GM23338 (cell line): ENCODE measurements around the gene GNB1. TPM values are rescaled to one million over a fixed set of nuclear protein-coding genes. Genes with fewer than 3 reads are reported as not detected.

Experiments used
- ATAC-seq: fragments of 200-7000 bp; cut with Tn5 transposase; 3 replicates; pipeline ENCODE4 v1.9.1; 2020
- DNase-seq: peaks from one replicate; pipeline ENCODE4 v3.0.0-alpha.2; 2015; ENCODE audit warnings: low spot score
- H2AFZ ChIP-seq: fragments of 200-600 bp; sonication (generic); 2 replicates; pipeline ENCODE4 v1.8.0; 2016; ENCODE audit warnings: antibody characterized with exemption, mild to moderate bottlenecking, moderate library complexity
- H3F3A ChIP-seq: fragments of 200-600 bp; sonication (generic); replicated peaks from 2 replicates; pipeline ENCODE4 v1.8.0; 2017; ENCODE audit warnings: antibody characterized with exemption, mixed run types, low read depth
- H3K27ac ChIP-seq: fragments of 200-600 bp; sonication (generic); 2 replicates; pipeline ENCODE4 v1.6.1; 2016; ENCODE audit warnings: low read depth
- H3K27me3 ChIP-seq: fragments of 200-600 bp; sonication (generic); 2 replicates; pipeline ENCODE4 v1.8.0; 2016; ENCODE audit warnings: mild to moderate bottlenecking, mixed run types, moderate library complexity; ENCODE audit not compliant: insufficient read depth
- H3K36me3 ChIP-seq: fragments of 200-600 bp; sonication (generic); 2 replicates; pipeline ENCODE4 v1.8.0; 2016; ENCODE audit warnings: mild to moderate bottlenecking; ENCODE audit not compliant: insufficient read depth
- H3K4me1 ChIP-seq: fragments of 200-600 bp; sonication (generic); 2 replicates; pipeline ENCODE4 v1.8.0; 2016; ENCODE audit warnings: mild to moderate bottlenecking, moderate library complexity; ENCODE audit not compliant: insufficient read depth
- H3K4me2 ChIP-seq: fragments of 200-600 bp; sonication (generic); 2 replicates; pipeline ENCODE4 v1.7.1; 2017; ENCODE audit warnings: mixed run types
- H3K4me3 ChIP-seq: fragments of 200-600 bp; sonication (generic); 2 replicates; pipeline ENCODE4 v1.6.1; 2016; ENCODE audit warnings: mixed run types
- H3K79me2 ChIP-seq: fragments of 200-600 bp; sonication (generic); replicated peaks from 2 replicates; pipeline ENCODE4 v1.8.0; 2017; ENCODE audit warnings: mild to moderate bottlenecking; ENCODE audit not compliant: insufficient read depth
- H3K9me2 ChIP-seq: fragments of 200-600 bp; sonication (generic); 2 replicates; pipeline ENCODE4 v1.8.0; 2017; ENCODE audit not compliant: insufficient read depth
- H4K20me1 ChIP-seq: fragments of 200-600 bp; sonication (generic); replicated peaks from 2 replicates; pipeline ENCODE4 v1.8.0; 2017; ENCODE audit warnings: mild to moderate bottlenecking; ENCODE audit not compliant: insufficient read depth
- H3K27ac Mint-ChIP-seq: 2 replicates; pipeline ENCODE4 v1.8.0; 2020; ENCODE audit warnings: inconsistent platforms, mild to moderate bottlenecking, moderate library complexity, mixed read lengths
- H3K27me3 Mint-ChIP-seq: 3 replicates; pipeline ENCODE4 v1.8.0; 2022; ENCODE audit warnings: low read depth, mild to moderate bottlenecking, moderate library complexity, mixed read lengths, inconsistent platforms; ENCODE audit not compliant: insufficient read depth, poor library complexity
- H3K36me3 Mint-ChIP-seq: 3 replicates; pipeline ENCODE4 v1.8.0; 2021; ENCODE audit warnings: low read depth, mild to moderate bottlenecking, inconsistent platforms, moderate library complexity, mixed read lengths
- H3K4me1 Mint-ChIP-seq: 3 replicates; pipeline ENCODE4 v1.8.0; 2020; ENCODE audit warnings: mild to moderate bottlenecking, inconsistent platforms, mixed read lengths
- H3K4me3 Mint-ChIP-seq: 3 replicates; pipeline ENCODE4 v1.8.0; 2021; ENCODE audit warnings: moderate library complexity, mild to moderate bottlenecking, inconsistent platforms, mixed read lengths
- H3K9me3 Mint-ChIP-seq: 3 replicates; pipeline ENCODE4 v1.8.0; 2020; ENCODE audit warnings: moderate library complexity, mild to moderate bottlenecking, inconsistent platforms, mixed read lengths
- CREB1 ChIP-seq: fragments of 250-450 bp; sonication (Bioruptor Pico); IDR thresholded peaks from 2 replicates; pipeline ENCODE4 v1.5.0; 2020; ENCODE audit warnings: low read depth, mild to moderate bottlenecking, moderate library complexity
- EZH2 ChIP-seq: fragments of 200-600 bp; sonication (generic); IDR thresholded peaks from one replicate; pipeline ENCODE4 v1.8.0; 2017; ENCODE audit warnings: antibody characterized with exemption, mild to moderate bottlenecking, low read depth; ENCODE audit not compliant: unreplicated experiment
- EZH2phosphoT487 ChIP-seq: fragments of 200-600 bp; sonication (generic); IDR thresholded peaks from one replicate; pipeline ENCODE4 v1.8.1; 2018; ENCODE audit warnings: antibody characterized with exemption; ENCODE audit not compliant: unreplicated experiment
- JUNB ChIP-seq: IDR thresholded peaks from one replicate; pipeline ENCODE4 v1.6.1; 2016; ENCODE audit warnings: antibody characterized with exemption; ENCODE audit not compliant: unreplicated experiment
- NANOG ChIP-seq: IDR thresholded peaks from 2 replicates; pipeline ENCODE4 v1.6.1; 2016; ENCODE audit warnings: antibody characterized with exemption, borderline replicate concordance
- POLR2AphosphoS5 ChIP-seq: IDR thresholded peaks from 2 replicates; pipeline ENCODE4 v1.6.1; 2016; ENCODE audit warnings: antibody characterized with exemption, low read depth
- STAT1 ChIP-seq: IDR thresholded peaks from one replicate; pipeline ENCODE4 v1.6.1; 2016; ENCODE audit warnings: antibody characterized with exemption; ENCODE audit not compliant: unreplicated experiment
- ZNF114 ChIP-seq: fragments of 250-450 bp; sonication (Bioruptor Pico); IDR thresholded peaks from 2 replicates; pipeline ENCODE4 v1.5.0; 2020; ENCODE audit warnings: mild to moderate bottlenecking, moderate library complexity
- ZNF331 ChIP-seq: fragments of 250-450 bp; sonication (Bioruptor Pico); IDR thresholded peaks from 2 replicates; pipeline ENCODE4 v1.5.0; 2020; ENCODE audit warnings: low read depth, mild to moderate bottlenecking, moderate library complexity
- polyA plus RNA-seq: library from polyadenylated mRNA; unstranded; fragments of >200 nt; fragmentation: Nextera tagmentation; extraction: Ambion mirVana; gene quantifications from 2 replicates; pipeline ENCODE4 v1.2.1, GENCODE V29; 2016
- total RNA-seq: library from RNA; depleted of rRNA; stranded (reverse); fragments of >200 nt; shearing (Covaris generic); gene quantifications from 2 replicates; pipeline ENCODE4 v1.2.3, GENCODE V29; 2014
- TF ChIP-seq, protein P1 (sequence below): fragments of 250-450 bp; sonication (Bioruptor Pico); IDR thresholded peaks from 2 replicates; pipeline ENCODE4 v1.5.0; 2020; ENCODE audit warnings: mild to moderate bottlenecking, moderate library complexity
- TF ChIP-seq, protein P2 (sequence below): IDR thresholded peaks from one replicate; pipeline ENCODE4 v1.6.1; 2018; ENCODE audit warnings: antibody characterized with exemption; ENCODE audit not compliant: unreplicated experiment
- TF ChIP-seq, protein P3 (sequence below): IDR thresholded peaks from 2 replicates; pipeline ENCODE4 v1.6.1; 2016; ENCODE audit warnings: antibody characterized with exemption

GNB1 gene
- total and polyA plus RNA-seq, 2 experiments from 2014 or later, result 65.4 to 138 TPM

DNA sequence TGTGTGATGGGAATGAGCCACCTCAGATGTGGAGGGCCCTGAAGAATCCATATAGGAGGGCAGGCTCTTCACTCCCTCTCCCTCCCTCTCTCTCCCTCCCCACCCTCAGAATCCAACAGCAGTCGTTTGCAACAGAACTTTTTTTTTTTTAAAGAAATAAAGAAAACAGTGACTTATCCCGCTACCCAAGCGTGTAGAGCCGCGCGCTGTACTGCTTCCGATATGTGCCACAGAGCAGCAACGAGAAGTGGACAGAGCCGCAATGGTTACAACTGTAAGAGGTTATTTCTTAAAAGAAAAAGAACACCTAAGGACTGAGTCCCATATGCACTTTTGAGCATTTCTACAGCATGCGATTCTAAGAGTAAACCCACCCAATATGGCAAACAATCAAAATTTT, 105.2 kb downstream of the GNB1 start:
- TF ChIP-seq CREB1, result no peak
- TF ChIP-seq JUNB, result no peak
- TF ChIP-seq, protein P1, sequence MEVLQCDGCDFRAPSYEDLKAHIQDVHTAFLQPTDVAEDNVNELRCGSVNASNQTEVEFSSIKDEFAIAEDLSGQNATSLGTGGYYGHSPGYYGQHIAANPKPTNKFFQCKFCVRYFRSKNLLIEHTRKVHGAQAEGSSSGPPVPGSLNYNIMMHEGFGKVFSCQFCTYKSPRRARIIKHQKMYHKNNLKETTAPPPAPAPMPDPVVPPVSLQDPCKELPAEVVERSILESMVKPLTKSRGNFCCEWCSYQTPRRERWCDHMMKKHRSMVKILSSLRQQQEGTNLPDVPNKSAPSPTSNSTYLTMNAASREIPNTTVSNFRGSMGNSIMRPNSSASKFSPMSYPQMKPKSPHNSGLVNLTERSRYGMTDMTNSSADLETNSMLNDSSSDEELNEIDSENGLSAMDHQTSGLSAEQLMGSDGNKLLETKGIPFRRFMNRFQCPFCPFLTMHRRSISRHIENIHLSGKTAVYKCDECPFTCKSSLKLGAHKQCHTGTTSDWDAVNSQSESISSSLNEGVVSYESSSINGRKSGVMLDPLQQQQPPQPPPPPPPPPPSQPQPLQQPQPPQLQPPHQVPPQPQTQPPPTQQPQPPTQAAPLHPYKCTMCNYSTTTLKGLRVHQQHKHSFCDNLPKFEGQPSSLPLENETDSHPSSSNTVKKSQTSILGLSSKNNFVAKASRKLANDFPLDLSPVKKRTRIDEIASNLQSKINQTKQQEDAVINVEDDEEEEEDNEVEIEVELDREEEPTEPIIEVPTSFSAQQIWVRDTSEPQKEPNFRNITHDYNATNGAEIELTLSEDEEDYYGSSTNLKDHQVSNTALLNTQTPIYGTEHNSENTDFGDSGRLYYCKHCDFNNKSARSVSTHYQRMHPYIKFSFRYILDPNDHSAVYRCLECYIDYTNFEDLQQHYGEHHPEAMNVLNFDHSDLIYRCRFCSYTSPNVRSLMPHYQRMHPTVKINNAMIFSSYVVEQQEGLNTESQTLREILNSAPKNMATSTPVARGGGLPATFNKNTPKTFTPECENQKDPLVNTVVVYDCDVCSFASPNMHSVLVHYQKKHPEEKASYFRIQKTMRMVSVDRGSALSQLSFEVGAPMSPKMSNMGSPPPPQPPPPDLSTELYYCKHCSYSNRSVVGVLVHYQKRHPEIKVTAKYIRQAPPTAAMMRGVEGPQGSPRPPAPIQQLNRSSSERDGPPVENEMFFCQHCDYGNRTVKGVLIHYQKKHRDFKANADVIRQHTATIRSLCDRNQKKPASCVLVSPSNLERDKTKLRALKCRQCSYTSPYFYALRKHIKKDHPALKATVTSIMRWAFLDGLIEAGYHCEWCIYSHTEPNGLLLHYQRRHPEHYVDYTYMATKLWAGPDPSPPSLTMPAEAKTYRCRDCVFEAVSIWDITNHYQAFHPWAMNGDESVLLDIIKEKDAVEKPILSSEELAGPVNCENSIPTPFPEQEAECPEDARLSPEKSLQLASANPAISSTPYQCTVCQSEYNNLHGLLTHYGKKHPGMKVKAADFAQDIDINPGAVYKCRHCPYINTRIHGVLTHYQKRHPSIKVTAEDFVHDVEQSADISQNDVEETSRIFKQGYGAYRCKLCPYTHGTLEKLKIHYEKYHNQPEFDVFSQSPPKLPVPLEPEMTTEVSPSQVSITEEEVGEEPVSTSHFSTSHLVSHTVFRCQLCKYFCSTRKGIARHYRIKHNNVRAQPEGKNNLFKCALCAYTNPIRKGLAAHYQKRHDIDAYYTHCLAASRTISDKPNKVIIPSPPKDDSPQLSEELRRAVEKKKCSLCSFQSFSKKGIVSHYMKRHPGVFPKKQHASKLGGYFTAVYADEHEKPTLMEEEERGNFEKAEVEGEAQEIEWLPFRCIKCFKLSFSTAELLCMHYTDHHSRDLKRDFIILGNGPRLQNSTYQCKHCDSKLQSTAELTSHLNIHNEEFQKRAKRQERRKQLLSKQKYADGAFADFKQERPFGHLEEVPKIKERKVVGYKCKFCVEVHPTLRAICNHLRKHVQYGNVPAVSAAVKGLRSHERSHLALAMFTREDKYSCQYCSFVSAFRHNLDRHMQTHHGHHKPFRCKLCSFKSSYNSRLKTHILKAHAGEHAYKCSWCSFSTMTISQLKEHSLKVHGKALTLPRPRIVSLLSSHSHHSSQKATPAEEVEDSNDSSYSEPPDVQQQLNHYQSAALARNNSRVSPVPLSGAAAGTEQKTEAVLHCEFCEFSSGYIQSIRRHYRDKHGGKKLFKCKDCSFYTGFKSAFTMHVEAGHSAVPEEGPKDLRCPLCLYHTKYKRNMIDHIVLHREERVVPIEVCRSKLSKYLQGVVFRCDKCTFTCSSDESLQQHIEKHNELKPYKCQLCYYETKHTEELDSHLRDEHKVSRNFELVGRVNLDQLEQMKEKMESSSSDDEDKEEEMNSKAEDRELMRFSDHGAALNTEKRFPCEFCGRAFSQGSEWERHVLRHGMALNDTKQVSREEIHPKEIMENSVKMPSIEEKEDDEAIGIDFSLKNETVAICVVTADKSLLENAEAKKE (CRISPR knock-in tag), result no peak
- Mint-ChIP-seq H3K4me3 (no peak overlapping the region), H3K27ac (no peak overlapping the region), H3K9me3 (no peaks in the 10 kb centered on the region), H3K36me3 (peaks cover 61% of the 10 kb centered on the region), H3K4me1 (peaks cover 30% of the 10 kb centered on the region), H3K27me3 (peaks cover 27% of the 10 kb centered on the region)
- ATAC-seq, result no peak
- peaks cover 15% of the 10 kb centered on the region for H4K20me1 ChIP-seq
- no peaks in the 10 kb centered on the region for H3K27me3 ChIP-seq
- H3K36me3 ChIP-seq, result peaks cover 45% of the 10 kb centered on the region
- no peak overlapping the region for H2AFZ ChIP-seq
- H3K4me3 ChIP-seq, result no peak overlapping the region
- H3F3A ChIP-seq, result peaks cover 56% of the 10 kb centered on the region
- peaks cover 24% of the 10 kb centered on the region for H3K4me1 ChIP-seq
- no peak for DNase-seq
- H3K4me2 ChIP-seq, result no peak overlapping the region
- H3K79me2 ChIP-seq, result no peaks in the 10 kb centered on the region
- no peaks in the 10 kb centered on the region for H3K9me2 ChIP-seq
- H3K27ac ChIP-seq, result 0 out of 2 replicates have a peak overlapping the region, but pooled peaks have one; percentile 55

DNA sequence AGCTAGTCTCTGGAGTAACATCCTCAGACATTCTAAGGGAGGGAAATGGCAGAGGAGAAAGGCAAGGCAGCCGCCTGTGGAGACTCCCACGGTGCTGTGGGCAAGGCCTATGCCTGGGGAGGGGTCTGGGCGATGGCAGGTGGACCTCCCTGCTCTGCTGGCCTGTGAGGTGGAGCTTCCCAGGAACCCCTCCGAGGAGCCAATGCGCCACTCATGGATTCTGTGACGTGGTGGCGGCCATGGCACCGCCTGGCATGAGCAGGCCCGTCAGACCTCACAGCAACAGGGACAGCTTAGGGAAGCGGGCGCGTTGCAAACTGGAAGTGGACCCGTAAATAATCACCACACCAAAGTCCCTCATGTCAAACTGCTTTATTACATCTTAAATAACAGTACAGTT, 106.0 kb downstream of the GNB1 start:
- H3K79me2 ChIP-seq, result no peaks in the 10 kb centered on the region
- H3K9me2 ChIP-seq, result no peaks in the 10 kb centered on the region
- Mint-ChIP-seq H3K4me3 (no peak overlapping the region), H3K36me3 (peaks cover 54% of the 10 kb centered on the region), H3K27me3 (peaks cover 31% of the 10 kb centered on the region), H3K9me3 (no peaks in the 10 kb centered on the region), H3K27ac (no peak overlapping the region), H3K4me1 (peaks cover 36% of the 10 kb centered on the region)
- peaks cover 40% of the 10 kb centered on the region for H3K36me3 ChIP-seq
- H2AFZ ChIP-seq, result no peak overlapping the region
- ATAC-seq (no peak), DNase-seq (no peak)
- H3F3A ChIP-seq, result peaks cover 58% of the 10 kb centered on the region
- H3K27ac ChIP-seq, result peak overlapping the region; percentile 63; the same call in 1 of the 2 replicates
- H4K20me1 ChIP-seq, result peaks cover 10% of the 10 kb centered on the region
- H3K4me2 ChIP-seq, result no peak overlapping the region
- no peaks in the 10 kb centered on the region for H3K27me3 ChIP-seq
- H3K4me1 ChIP-seq, result peaks cover 28% of the 10 kb centered on the region
- H3K4me3 ChIP-seq, result no peak overlapping the region
- TF ChIP-seq NANOG (no peak), EZH2phosphoT487 (no peak), CREB1 (no peak), JUNB (no peak), ZNF114 (no peak), POLR2AphosphoS5 (no peak), ZNF331 (CRISPR knock-in tag) (no peak), STAT1 (no peak), EZH2 (no peak)
- TF ChIP-seq, protein P2, sequence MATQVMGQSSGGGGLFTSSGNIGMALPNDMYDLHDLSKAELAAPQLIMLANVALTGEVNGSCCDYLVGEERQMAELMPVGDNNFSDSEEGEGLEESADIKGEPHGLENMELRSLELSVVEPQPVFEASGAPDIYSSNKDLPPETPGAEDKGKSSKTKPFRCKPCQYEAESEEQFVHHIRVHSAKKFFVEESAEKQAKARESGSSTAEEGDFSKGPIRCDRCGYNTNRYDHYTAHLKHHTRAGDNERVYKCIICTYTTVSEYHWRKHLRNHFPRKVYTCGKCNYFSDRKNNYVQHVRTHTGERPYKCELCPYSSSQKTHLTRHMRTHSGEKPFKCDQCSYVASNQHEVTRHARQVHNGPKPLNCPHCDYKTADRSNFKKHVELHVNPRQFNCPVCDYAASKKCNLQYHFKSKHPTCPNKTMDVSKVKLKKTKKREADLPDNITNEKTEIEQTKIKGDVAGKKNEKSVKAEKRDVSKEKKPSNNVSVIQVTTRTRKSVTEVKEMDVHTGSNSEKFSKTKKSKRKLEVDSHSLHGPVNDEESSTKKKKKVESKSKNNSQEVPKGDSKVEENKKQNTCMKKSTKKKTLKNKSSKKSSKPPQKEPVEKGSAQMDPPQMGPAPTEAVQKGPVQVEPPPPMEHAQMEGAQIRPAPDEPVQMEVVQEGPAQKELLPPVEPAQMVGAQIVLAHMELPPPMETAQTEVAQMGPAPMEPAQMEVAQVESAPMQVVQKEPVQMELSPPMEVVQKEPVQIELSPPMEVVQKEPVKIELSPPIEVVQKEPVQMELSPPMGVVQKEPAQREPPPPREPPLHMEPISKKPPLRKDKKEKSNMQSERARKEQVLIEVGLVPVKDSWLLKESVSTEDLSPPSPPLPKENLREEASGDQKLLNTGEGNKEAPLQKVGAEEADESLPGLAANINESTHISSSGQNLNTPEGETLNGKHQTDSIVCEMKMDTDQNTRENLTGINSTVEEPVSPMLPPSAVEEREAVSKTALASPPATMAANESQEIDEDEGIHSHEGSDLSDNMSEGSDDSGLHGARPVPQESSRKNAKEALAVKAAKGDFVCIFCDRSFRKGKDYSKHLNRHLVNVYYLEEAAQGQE, result no peak
- TF ChIP-seq, protein P3, sequence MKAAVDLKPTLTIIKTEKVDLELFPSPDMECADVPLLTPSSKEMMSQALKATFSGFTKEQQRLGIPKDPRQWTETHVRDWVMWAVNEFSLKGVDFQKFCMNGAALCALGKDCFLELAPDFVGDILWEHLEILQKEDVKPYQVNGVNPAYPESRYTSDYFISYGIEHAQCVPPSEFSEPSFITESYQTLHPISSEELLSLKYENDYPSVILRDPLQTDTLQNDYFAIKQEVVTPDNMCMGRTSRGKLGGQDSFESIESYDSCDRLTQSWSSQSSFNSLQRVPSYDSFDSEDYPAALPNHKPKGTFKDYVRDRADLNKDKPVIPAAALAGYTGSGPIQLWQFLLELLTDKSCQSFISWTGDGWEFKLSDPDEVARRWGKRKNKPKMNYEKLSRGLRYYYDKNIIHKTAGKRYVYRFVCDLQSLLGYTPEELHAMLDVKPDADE, result no peak
